H9 (cell line): ENCODE results near the gene PAX3. TPM values are rescaled to one million over a fixed set of nuclear protein-coding genes. Genes with fewer than 3 reads are reported as not detected.

Source experiments
- DNase-seq: peaks from one replicate; pipeline ENCODE4 v3.0.0-alpha.2; 2017
- H2AFZ ChIP-seq: one replicate; pipeline ENCODE4 v1.6.1; 2013; ENCODE audit warnings: mild to moderate bottlenecking, low read length, control low read depth, moderate library complexity
- H2AK5ac ChIP-seq: 2 replicates; pipeline ENCODE4 v1.6.1; 2013; ENCODE audit warnings: low read length, control low read depth, mixed read lengths; ENCODE audit not compliant: insufficient read length
- H2BK120ac ChIP-seq: one replicate; pipeline ENCODE4 v1.6.1; 2013; ENCODE audit warnings: low read depth, mild to moderate bottlenecking, low read length, control low read depth, inconsistent platforms; ENCODE audit not compliant: poor library complexity, severe bottlenecking
- H2BK12ac ChIP-seq: 2 replicates; pipeline ENCODE4 v1.6.1; 2013; ENCODE audit warnings: low read length, control low read depth, mixed read lengths, low read depth; ENCODE audit not compliant: insufficient read length
- H2BK15ac ChIP-seq: 2 replicates; pipeline ENCODE4 v1.6.1; 2013; ENCODE audit warnings: low read depth, low read length, control low read depth
- H2BK20ac ChIP-seq: one replicate; pipeline ENCODE4 v1.6.1; 2013; ENCODE audit warnings: low read depth, mild to moderate bottlenecking, low read length, control low read depth, inconsistent platforms; ENCODE audit not compliant: poor library complexity, severe bottlenecking
- H2BK5ac ChIP-seq: 2 replicates; pipeline ENCODE4 v1.6.1; 2013; ENCODE audit warnings: low read length, control low read depth, mixed read lengths; ENCODE audit not compliant: insufficient read length
- H3K14ac ChIP-seq: 2 replicates; pipeline ENCODE4 v1.6.1; 2013; ENCODE audit warnings: low read length, control low read depth; ENCODE audit not compliant: insufficient read depth
- H3K18ac ChIP-seq: 2 replicates; pipeline ENCODE4 v1.6.1; 2013; ENCODE audit warnings: low read depth, mild to moderate bottlenecking, mixed read lengths, low read length, control low read depth; ENCODE audit not compliant: insufficient read length
- H3K23ac ChIP-seq: 2 replicates; pipeline ENCODE4 v1.6.1; 2013; ENCODE audit warnings: low read length, control low read depth, mixed read lengths, low read depth; ENCODE audit not compliant: insufficient read length
- H3K23me2 ChIP-seq: 2 replicates; pipeline ENCODE4 v1.6.1; 2013; ENCODE audit warnings: low read depth, mild to moderate bottlenecking, mixed read lengths, low read length, control low read depth; ENCODE audit not compliant: insufficient read length, poor library complexity, severe bottlenecking
- H3K27ac ChIP-seq: 2 replicates; pipeline ENCODE4 v1.5.1; 2013; ENCODE audit warnings: low read length, control low read depth, mixed read lengths, low read depth; ENCODE audit not compliant: insufficient read length
- H3K27me3 ChIP-seq: 2 replicates; pipeline ENCODE4 v1.6.1; 2013; ENCODE audit warnings: low read length, control low read depth, inconsistent platforms; ENCODE audit not compliant: insufficient read depth
- H3K4ac ChIP-seq: 2 replicates; pipeline ENCODE4 v1.6.1; 2013; ENCODE audit warnings: low read depth, mild to moderate bottlenecking, control low read depth, inconsistent platforms, low read length, moderate library complexity
- H3K4me1 ChIP-seq: 2 replicates; pipeline ENCODE4 v1.6.1; 2013; ENCODE audit warnings: low read length, control low read depth, inconsistent platforms; ENCODE audit not compliant: insufficient read depth
- H3K4me2 ChIP-seq: 2 replicates; pipeline ENCODE4 v1.6.1; 2013; ENCODE audit warnings: low read length, control low read depth, mixed read lengths; ENCODE audit not compliant: insufficient read length, insufficient read depth
- H3K56ac ChIP-seq: 2 replicates; pipeline ENCODE4 v1.6.1; 2013; ENCODE audit warnings: low read depth, mild to moderate bottlenecking, mixed read lengths, low read length, control low read depth; ENCODE audit not compliant: insufficient read length
- H3K79me1 ChIP-seq: 2 replicates; pipeline ENCODE4 v1.6.1; 2013; ENCODE audit warnings: low read depth, mild to moderate bottlenecking, moderate library complexity, low read length, control low read depth, inconsistent platforms; ENCODE audit not compliant: insufficient read depth, poor library complexity, severe bottlenecking
- H3K79me2 ChIP-seq: 2 replicates; pipeline ENCODE4 v1.6.1; 2013; ENCODE audit warnings: low read length, control low read depth, inconsistent platforms; ENCODE audit not compliant: insufficient read depth
- H3K9ac ChIP-seq: 2 replicates; pipeline ENCODE4 v1.6.1; 2013; ENCODE audit warnings: low read length, control low read depth, mixed read lengths; ENCODE audit not compliant: insufficient read length; ENCODE audit errors: extremely low read depth
- H3K9me3 ChIP-seq: one replicate; pipeline ENCODE4 v1.6.1; 2013; ENCODE audit warnings: low read depth, low read length, inconsistent platforms; ENCODE audit not compliant: control insufficient read depth
- H3T11ph ChIP-seq: one replicate; pipeline ENCODE4 v1.6.1; 2013; ENCODE audit warnings: mild to moderate bottlenecking, low read length, control low read depth, inconsistent platforms
- H4K20me1 ChIP-seq: one replicate; pipeline ENCODE4 v1.6.1; 2013; ENCODE audit not compliant: control insufficient read depth, insufficient read length, insufficient read depth
- H4K5ac ChIP-seq: 2 replicates; pipeline ENCODE4 v1.6.1; 2013; ENCODE audit warnings: low read depth, mild to moderate bottlenecking, mixed read lengths, low read length, control low read depth; ENCODE audit not compliant: insufficient read length
- H4K8ac ChIP-seq: replicated peaks from 2 replicates; pipeline ENCODE4 v1.6.1; 2013; ENCODE audit warnings: low read length, control low read depth, mixed read lengths, low read depth; ENCODE audit not compliant: insufficient read length
- H4K91ac ChIP-seq: 2 replicates; pipeline ENCODE4 v1.6.1; 2013; ENCODE audit warnings: low read depth, mild to moderate bottlenecking, moderate library complexity, mixed read lengths, low read length, control low read depth; ENCODE audit not compliant: insufficient read length
- H3K27ac Mint-ChIP-seq, 3 experiments: 2 replicates in 2 of 3; 3 replicates in 1 of 3; pipeline ENCODE4 v1.8.0; 2020 to 2021; ENCODE audit warnings: mixed read lengths in 3 of 3, mild to moderate bottlenecking in 1 of 3, moderate library complexity in 1 of 3
- H3K27me3 Mint-ChIP-seq: 2 replicates; pipeline ENCODE4 v1.8.0; 2021; ENCODE audit warnings: low read depth, mild to moderate bottlenecking, moderate library complexity, mixed read lengths
- H3K36me3 Mint-ChIP-seq, 3 experiments: 2 replicates in 2 of 3; 3 replicates in 1 of 3; pipeline ENCODE4 v1.8.0; 2020 to 2021; ENCODE audit warnings: low read depth in 3 of 3, mixed read lengths in 3 of 3; ENCODE audit not compliant: insufficient read depth in 1 of 3
- H3K4me1 Mint-ChIP-seq, 2 experiments: 2 replicates each; pipeline ENCODE4 v1.8.0; 2020; ENCODE audit warnings: mixed read lengths in 2 of 2
- H3K4me3 Mint-ChIP-seq, 2 experiments: 2 replicates in 1 of 2; 3 replicates in 1 of 2; pipeline ENCODE4 v1.8.0; 2020 to 2021; ENCODE audit warnings: mild to moderate bottlenecking in 2 of 2, mixed read lengths in 2 of 2, moderate library complexity in 1 of 2
- H3K9me3 Mint-ChIP-seq, 2 experiments: 2 replicates in 1 of 2; 3 replicates in 1 of 2; pipeline ENCODE4 v1.8.0; 2020; ENCODE audit warnings: mild to moderate bottlenecking in 2 of 2, mixed read lengths in 2 of 2, moderate library complexity in 1 of 2
- WGBS: extraction: QIAGEN DNeasy Blood & Tissue Kit; methylation state at CpG from one replicate; pipeline ENCODE4 v1.1.7; 2013; ENCODE audit warnings: missing lambda C conversion rate, low lambda C conversion rate, mixed read lengths; ENCODE audit not compliant: insufficient read length; ENCODE audit errors: extremely low coverage; 5-methylcytosine and 5-hydroxymethylcytosine counted together
- total RNA-seq: library from RNA; stranded (reverse); gene quantifications from 2 replicates; pipeline ENCODE4 v1.2.1, GENCODE V29; 2021
- TF ChIP-seq, protein P1 (sequence below): fragments of 200-600 bp; sonication (generic); conservative IDR thresholded peaks from 3 replicates; pipeline ENCODE4 v1.8.0; 2021; ENCODE audit warnings: antibody characterized with exemption, mild to moderate bottlenecking

The PAX3 gene
- total RNA-seq, 1 experiment from 2014 or later: not detected

DNA sequence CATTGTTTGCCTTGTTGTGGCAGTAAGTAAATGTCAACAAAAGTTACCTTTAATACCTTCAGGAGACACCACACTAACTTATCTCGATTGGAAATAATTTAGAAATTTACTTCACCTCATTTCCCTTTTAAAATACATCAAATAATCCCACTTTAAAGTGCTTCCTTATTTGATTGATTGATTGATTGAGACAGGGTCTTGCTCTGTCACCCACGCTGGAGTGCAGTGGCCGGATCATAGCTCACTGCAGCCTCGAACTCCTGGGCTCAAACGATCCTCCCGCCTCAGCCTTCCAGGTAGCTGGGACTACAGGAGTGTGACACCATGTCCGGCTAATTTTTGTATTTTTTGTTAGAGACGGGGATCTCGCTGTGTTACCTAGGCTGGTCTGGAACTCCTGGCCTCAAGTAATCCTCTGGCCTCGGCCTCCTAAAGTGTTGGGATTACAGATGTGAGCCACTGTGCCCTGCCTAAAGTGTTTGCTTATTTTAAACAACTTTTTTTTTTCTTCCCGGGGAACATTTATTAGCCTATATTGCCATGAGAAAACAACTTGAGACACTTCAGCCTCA is 12.0 kb upstream of the PAX3 start:
- 100% methylated on average over 1 of the region's 11 CpGs for WGBS
- Mint-ChIP-seq H3K27ac (no peak overlapping the region), H3K4me3 (peak overlapping the region in 1 of 2 experiments; percentile 1; a peak in 1 of 5 replicates), H3K36me3 (no peaks in the 10 kb centered on the region; a peak in 1 of 7 replicates), H3K9me3 (peaks cover 2 to 22% of the 10 kb centered on the region in 2 experiments; a peak in 4 of 5 replicates), H3K27me3 (peaks cover 100% of the 10 kb centered on the region), H3K4me1 (peaks cover 18 to 38% of the 10 kb centered on the region in 2 experiments)
- Histone ChIP-seq H2BK120ac (no peak overlapping the region), H3T11ph (no peak overlapping the region), H3K23me2 (peaks cover 9% of the 10 kb centered on the region), H4K8ac (no peak overlapping the region), H3K14ac (no peak overlapping the region), H3K79me2 (no peaks in the 10 kb centered on the region), H3K79me1 (no peaks in the 10 kb centered on the region), H4K5ac (no peak overlapping the region), H3K4ac (no peak overlapping the region), H3K9ac (no peak overlapping the region), H2BK12ac (no peak overlapping the region), H3K18ac (no peak overlapping the region), H3K27ac (no peak overlapping the region), H2AFZ (no peak overlapping the region), H3K23ac (no peak overlapping the region), H2BK5ac (no peak overlapping the region), H4K20me1 (no peaks in the 10 kb centered on the region), H3K9me3 (no peaks in the 10 kb centered on the region), H3K4me2 (peak overlapping the region; percentile 31), H2BK20ac (no peak overlapping the region), H2BK15ac (no peak overlapping the region), H3K4me1 (no peaks in the 10 kb centered on the region), H3K27me3 (peaks cover 97% of the 10 kb centered on the region), H2AK5ac (no peak overlapping the region), H4K91ac (no peak overlapping the region), H3K56ac (no peak overlapping the region)
- TF ChIP-seq, protein P1, sequence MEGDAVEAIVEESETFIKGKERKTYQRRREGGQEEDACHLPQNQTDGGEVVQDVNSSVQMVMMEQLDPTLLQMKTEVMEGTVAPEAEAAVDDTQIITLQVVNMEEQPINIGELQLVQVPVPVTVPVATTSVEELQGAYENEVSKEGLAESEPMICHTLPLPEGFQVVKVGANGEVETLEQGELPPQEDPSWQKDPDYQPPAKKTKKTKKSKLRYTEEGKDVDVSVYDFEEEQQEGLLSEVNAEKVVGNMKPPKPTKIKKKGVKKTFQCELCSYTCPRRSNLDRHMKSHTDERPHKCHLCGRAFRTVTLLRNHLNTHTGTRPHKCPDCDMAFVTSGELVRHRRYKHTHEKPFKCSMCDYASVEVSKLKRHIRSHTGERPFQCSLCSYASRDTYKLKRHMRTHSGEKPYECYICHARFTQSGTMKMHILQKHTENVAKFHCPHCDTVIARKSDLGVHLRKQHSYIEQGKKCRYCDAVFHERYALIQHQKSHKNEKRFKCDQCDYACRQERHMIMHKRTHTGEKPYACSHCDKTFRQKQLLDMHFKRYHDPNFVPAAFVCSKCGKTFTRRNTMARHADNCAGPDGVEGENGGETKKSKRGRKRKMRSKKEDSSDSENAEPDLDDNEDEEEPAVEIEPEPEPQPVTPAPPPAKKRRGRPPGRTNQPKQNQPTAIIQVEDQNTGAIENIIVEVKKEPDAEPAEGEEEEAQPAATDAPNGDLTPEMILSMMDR: no peak
- no peak for DNase-seq
